Spleen (tissue), 11 donors: ENCODE measurements around the gene VWA5B2. TPM values are rescaled to one million over a fixed set of nuclear protein-coding genes. Genes with fewer than 3 reads are reported as not detected.

Experiments used
- DNase-seq: peaks from one replicate; pipeline ENCODE4 v3.0.0-alpha.2; 2020
- H3K27ac ChIP-seq, 8 donors: fragments of 200-600 bp; sonication (generic) in 7 of 8; 1 replicate in 4 of 8; 2 replicates in 4 of 8; pipeline versions ENCODE4 v1.5.0 to v1.8.0; 2016 to 2021; ENCODE audit warnings: inconsistent platforms in 4 of 8, mild to moderate bottlenecking in 4 of 8, moderate library complexity in 1 of 8
- H3K27me3 ChIP-seq, 7 donors: fragments of 200-600 bp; sonication (generic) in 6 of 7; replicated peaks in 1 of 7; 1 replicate in 4 of 7; 2 replicates in 3 of 7; pipeline versions ENCODE4 v1.5.0 to v1.8.0; 2016 to 2021; ENCODE audit warnings: inconsistent platforms in 3 of 7, mild to moderate bottlenecking in 1 of 7
- H3K36me3 ChIP-seq, 6 donors: fragments of 200-600 bp; sonication (generic) in 5 of 6; 1 replicate in 4 of 6; 2 replicates in 2 of 6; pipeline versions ENCODE4 v1.5.0 to v1.8.0; 2016 to 2021; ENCODE audit warnings: inconsistent platforms in 2 of 6
- H3K4me1 ChIP-seq, 6 donors: fragments of 200-600 bp; sonication (generic) in 5 of 6; 1 replicate in 3 of 6; 2 replicates in 3 of 6; pipeline versions ENCODE4 v1.5.0 to v1.8.0; 2016 to 2021; ENCODE audit warnings: inconsistent platforms in 3 of 6
- H3K4me3 ChIP-seq, 8 donors: fragments of 200-600 bp; sonication (generic) in 7 of 8; 1 replicate in 4 of 8; 2 replicates in 4 of 8; pipeline versions ENCODE4 v1.5.0 to v1.8.0; 2016 to 2021; ENCODE audit warnings: inconsistent platforms in 4 of 8, mild to moderate bottlenecking in 4 of 8, moderate library complexity in 2 of 8
- H3K9me3 ChIP-seq, 8 donors: fragments of 200-600 bp; sonication (generic) in 7 of 8; 1 replicate in 4 of 8; 2 replicates in 4 of 8; pipeline versions ENCODE4 v1.5.0 to v1.8.0; 2016 to 2021; ENCODE audit warnings: inconsistent platforms in 4 of 8
- CTCF ChIP-seq, 11 experiments: fragments of 200-600 bp in 7 of 11; fragments of 450-650 bp in 4 of 11; sonication (generic) in 4 of 11; IDR thresholded peaks in 8 of 11; conservative IDR thresholded peaks in 3 of 11; 1 replicate in 7 of 11; 2 replicates in 4 of 11; pipeline versions ENCODE4 v1.4.0 to v1.8.0; 2016 to 2021; ENCODE audit warnings: antibody characterized with exemption in 11 of 11, inconsistent platforms in 4 of 11, mild to moderate bottlenecking in 1 of 11
- POLR2A ChIP-seq, 3 donors: fragments of 450-650 bp; IDR thresholded peaks; one replicate each; pipeline ENCODE4 v1.5.1; 2017; ENCODE audit warnings: antibody characterized with exemption in 3 of 3, mild to moderate bottlenecking in 1 of 3
- POLR2AphosphoS5 ChIP-seq, 3 donors: sonication (generic); formaldehyde crosslinking; IDR thresholded peaks; one replicate each; pipeline ENCODE4 v1.5.1; 2017; ENCODE audit warnings: antibody characterized with exemption in 3 of 3
- WGBS, 5 donors: extraction: QIAGEN DNeasy Blood & Tissue Kit in 3 of 5; methylation state at CpG; one replicate each; pipeline versions ENCODE4 v1.1.5 to v1.1.7; 2013 to 2018; 5-methylcytosine and 5-hydroxymethylcytosine counted together
- intact Hi-C: fragments of 100-400 bp; cut with DNase I; formaldehyde crosslinking; loops from one replicate; pipeline ENCODE4 v1.15.0; 2023; ENCODE audit warnings: low total_unique reads
- polyA plus RNA-seq, 3 donors: library from polyadenylated mRNA; stranded (reverse); fragments of 200-250 nt; gene quantifications; one replicate each; pipeline ENCODE4 v1.2.1, GENCODE V29; 2013
- total RNA-seq, 7 donors: library from RNA; depleted of rRNA in 3 of 7; stranded (reverse); fragments of >200 nt in 3 of 7; fragmentation: NEBNext Ultra II Directional in 4 of 7; extraction: Animal tissue kit (Norgen Biotek cat#: 25700) in 4 of 7; gene quantifications; one replicate each; pipeline versions ENCODE4 v1.1.0 to v1.2.1, GENCODE V29; 2016 to 2021
- donor health status: healthy with polysubstance abuse.
- donor health status: DM: no; HTN: no; CAD: no; lungs with moderate emphysema.
- donor health status: DM: no; HTN: no; CAD: no.
- donor health status: Bipolar disorder and iron deficiency.
- donor health status: healthy.
- donor health status: DM: no; HTN: no; CAD: no.
- donor health status: DM: yes; HTN: yes; CAD: no.

Gene VWA5B2
- total and polyA plus RNA-seq, 10 donors: 0.02 to 0.68 (median 0.08) TPM; not detected in 5

DNA sequence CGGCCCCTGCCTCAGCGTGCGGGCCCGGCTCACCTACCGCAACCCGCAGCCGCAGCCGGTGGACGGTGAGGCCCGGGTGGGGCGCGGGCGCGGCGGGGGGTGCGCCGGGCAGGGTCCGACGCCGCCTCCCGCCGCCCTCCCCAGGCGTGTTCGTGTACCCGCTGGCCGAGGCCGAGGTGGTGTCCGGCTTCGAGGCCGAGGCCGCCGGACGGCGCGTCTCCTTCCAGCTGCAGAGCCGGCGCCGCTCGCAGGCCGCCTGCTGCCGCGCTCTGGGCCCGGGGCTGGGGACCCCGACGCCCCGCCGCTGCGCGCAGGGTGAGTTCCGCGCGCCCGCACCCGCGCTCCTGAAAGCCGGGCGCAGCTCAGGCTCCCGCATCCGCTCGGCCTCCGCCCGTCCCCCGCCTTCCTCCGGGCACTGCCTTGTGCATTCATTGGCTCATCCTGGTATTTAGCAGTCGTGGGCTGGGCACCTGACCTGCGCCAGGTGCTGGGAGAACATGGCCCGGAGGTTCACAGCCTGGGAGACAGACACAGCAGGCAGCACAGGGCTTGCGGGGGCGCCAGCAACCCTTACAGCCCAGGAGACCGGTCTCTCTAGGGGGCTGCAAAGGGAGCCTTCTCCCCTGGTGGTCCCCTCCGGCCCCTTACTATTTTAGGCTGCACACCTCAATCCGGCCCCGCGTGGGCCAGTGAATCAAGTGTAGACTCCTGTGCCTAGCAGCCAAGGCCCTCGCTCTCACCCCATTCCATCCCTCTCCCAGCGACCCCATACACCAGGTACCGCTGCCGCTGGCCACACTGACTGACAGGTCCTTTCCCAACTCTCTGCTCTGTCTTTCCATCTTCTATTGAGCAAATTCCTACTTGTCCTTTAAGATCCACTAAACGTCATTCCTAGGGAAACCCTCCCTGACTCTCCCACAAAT, 1.5 kb downstream of the VWA5B2 start:
- no peaks in the 10 kb centered on the region for H3K9me3 ChIP-seq
- no peak for DNase-seq
- intact Hi-C loops: no loop called here
- peaks cover 8 to 28% (median 25%) of the 10 kb centered on the region in 6 donors for H3K4me1 ChIP-seq
- H3K36me3 ChIP-seq: no peaks in the 10 kb centered on the region
- H3K27ac ChIP-seq: no peak overlapping the region
- H3K4me3 ChIP-seq: peak overlapping the region in 7 of 8 donors; percentile 40 to 72 (median 53)
- 6 to 31% (median 9%) methylated on average over 22 to 79 of the region's 79 CpGs for WGBS, 5 donors
- peaks cover 4 to 94% (median 47%) of the 10 kb centered on the region in 7 donors for H3K27me3 ChIP-seq
- TF ChIP-seq CTCF (IDR thresholded peaks at IDR 0.05 in 8 of 11, conservative IDR thresholded peaks at IDR 0.05 in 3 of 11): no peak
- TF ChIP-seq POLR2A (IDR thresholded peaks at IDR 0.05): no peak

GRCh38 chr3:184231671-184232070, 2.3 kb downstream of the VWA5B2 start:
- TF ChIP-seq POLR2AphosphoS5 (IDR thresholded peaks at IDR 0.05) (no peak), CTCF (IDR thresholded peaks at IDR 0.05 in 8 of 11, conservative IDR thresholded peaks at IDR 0.05 in 3 of 11) (no peak), POLR2A (IDR thresholded peaks at IDR 0.05) (no peak)
- peaks cover 4 to 94% (median 47%) of the 10 kb centered on the region in 7 donors for H3K27me3 ChIP-seq
- DNase-seq: no peak
- H3K36me3 ChIP-seq: no peaks in the 10 kb centered on the region
- H3K9me3 ChIP-seq: no peaks in the 10 kb centered on the region
- WGBS, 5 donors: 50 to 65% (median 58%) methylated on average over 3 of the region's 3 CpGs
- H3K4me1 ChIP-seq: peaks cover 8 to 28% (median 25%) of the 10 kb centered on the region in 6 donors
- H3K27ac ChIP-seq: no peak overlapping the region
- intact Hi-C loops: no loop called here
- no peak overlapping the region for H3K4me3 ChIP-seq

GRCh38 chr3:184233127-184233843, 3.9 kb downstream of the VWA5B2 start:
- H3K4me1 ChIP-seq: peaks cover 8 to 28% (median 25%) of the 10 kb centered on the region in 6 donors
- WGBS, 5 donors: 84 to 90% (median 89%) methylated on average over 13 to 23 of the region's 23 CpGs
- H3K27me3 ChIP-seq: peaks cover 4 to 83% (median 43%) of the 10 kb centered on the region in 7 donors

More at GRCh38 chr3:184233127-184233843, 3.9 kb downstream of the VWA5B2 start:
- Histone ChIP-seq H3K36me3 (no peaks in the 10 kb centered on the region), H3K27ac (no peak overlapping the region), H3K4me3 (no peak overlapping the region), H3K9me3 (no peaks in the 10 kb centered on the region)
- TF ChIP-seq CTCF (IDR thresholded peaks at IDR 0.05 in 8 of 11, conservative IDR thresholded peaks at IDR 0.05 in 3 of 11) (no peak), POLR2AphosphoS5 (IDR thresholded peaks at IDR 0.05) (no peak), POLR2A (IDR thresholded peaks at IDR 0.05) (no peak)
- intact Hi-C loops: no loop called here
- DNase-seq: no peak
